Right hindlimb (tissue), 1 donor: ENCODE measurements around the gene HMGXB3.

Source experiments
- DNase-seq: peaks from one replicate; pipeline ENCODE4 v3.0.0-alpha.2; 2018

The HMGXB3 gene

DNA sequence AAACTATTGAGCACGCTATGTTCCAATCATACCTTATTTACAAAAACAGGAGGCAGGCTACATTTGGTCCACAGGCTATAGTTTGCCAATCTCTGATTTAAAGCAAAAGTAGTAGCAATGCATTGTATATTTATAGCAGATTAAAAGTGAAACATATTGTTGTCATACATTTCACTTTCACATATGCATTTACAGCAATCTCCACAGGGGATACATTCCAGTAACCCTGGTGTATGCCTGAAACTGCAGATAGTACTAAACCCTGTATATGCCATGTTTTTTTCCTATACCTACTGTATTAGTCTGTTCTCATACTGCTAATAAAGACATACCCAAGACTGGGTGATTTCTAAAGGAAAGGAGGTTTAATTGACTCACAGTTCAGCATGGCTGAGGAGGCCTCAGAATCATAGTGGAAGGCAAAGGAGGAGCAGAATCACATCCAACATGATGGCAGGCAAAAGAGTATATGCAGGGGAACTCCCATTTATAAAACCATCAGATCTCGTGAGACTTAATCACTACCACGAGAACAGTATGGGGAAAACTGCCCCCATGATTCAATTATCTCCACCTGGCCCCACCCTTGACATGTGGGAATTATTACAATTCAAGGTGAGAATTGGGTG lies 91.7 kb downstream of the HMGXB3 start:
- DNase-seq = no peak

DNA sequence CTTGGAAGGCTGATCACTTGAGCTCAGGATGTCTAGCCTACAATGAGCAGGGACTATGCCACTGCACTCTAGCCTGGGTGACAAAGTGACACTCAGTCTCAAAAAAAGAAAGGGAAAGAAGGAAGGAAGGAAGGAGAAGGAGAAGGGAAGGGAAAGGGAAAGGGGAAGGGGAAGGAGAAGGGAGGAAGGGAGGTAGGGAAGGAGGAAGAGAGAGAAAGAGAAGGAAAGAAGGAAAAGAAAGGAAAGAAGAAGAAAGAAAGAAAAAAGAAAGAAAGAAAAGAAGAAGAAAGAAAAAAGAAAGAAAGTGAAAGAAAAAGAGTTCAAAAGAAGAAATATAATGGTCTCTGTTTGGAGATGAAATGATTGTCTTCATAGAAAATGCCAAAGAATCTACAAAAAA lies 96.6 kb downstream of the HMGXB3 start:
- no peak for DNase-seq

DNA sequence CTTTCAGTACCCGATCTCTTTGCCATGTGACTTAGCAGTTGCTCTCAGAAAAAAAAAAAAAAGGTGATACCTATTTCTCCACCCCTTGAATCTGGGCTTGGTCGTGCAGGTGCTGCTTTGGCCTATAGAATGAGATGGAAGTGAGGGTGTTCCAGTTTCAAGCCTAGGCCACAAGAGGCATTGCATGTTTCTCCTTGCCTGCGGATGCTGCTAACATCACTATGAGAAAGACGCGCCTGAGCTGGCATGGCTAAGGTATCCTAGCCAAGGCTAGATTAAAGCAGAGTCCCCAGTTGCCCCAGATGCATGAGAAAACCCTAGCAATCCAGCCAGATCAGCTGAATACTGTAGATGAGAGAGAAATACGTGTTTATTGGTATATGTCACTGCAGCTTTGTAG lies 100.5 kb downstream of the HMGXB3 start:
- DNase-seq = no peak
